Lower leg skin (tissue), 3 donors: ENCODE measurements around the gene FIZ1.

Experiments
- CTCF ChIP-seq, 3 donors: fragments of 450-650 bp; IDR thresholded peaks; one replicate each; pipeline ENCODE4 v1.5.1; 2016; ENCODE audit warnings: antibody characterized with exemption in 3 of 3, mild to moderate bottlenecking in 3 of 3, moderate library complexity in 2 of 3
- POLR2A ChIP-seq, 2 donors: fragments of 450-650 bp; IDR thresholded peaks; one replicate each; pipeline ENCODE4 v1.6.1; 2016 to 2017; ENCODE audit warnings: antibody characterized with exemption in 2 of 2, mild to moderate bottlenecking in 1 of 2, moderate library complexity in 1 of 2

- TF ChIP-seq POLR2A (IDR thresholded peaks at IDR 0.05) (no peak), CTCF (IDR thresholded peaks at IDR 0.05) (no peak)
Observed at GRCh38 chr19:55590617-55591016, 8.7 kb downstream of the FIZ1 start.
